ENCODE data around the gene KASH5.
"Not testable (repeated sequence)": the region's sequence is repeated elsewhere in the genome, so short reads cannot be mapped to it uniquely, and the experiment has no call there.

The KASH5 gene

DNA sequence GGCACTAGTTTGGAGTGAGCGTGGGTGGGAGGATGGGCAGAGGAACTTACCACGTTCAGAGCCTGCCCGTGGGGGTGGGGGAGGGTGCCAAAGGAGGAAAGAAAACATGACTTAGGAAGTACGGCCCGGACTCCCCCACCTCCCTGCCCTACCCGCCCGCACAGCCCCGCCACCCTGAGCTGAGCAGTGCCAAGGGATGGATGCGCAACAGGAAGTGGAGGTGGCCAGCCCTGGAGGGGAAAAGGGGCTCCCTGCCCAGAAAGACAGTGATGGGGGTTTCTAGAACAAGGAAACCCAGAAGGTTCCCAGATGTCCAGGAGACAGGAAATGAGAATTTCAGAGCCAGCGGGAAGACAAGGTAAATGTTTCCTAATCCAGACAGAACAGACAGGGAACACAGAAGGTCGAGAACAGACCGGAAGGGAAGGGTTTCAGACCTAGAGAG, 32.1 kb upstream of the KASH5 start:
- no peak overlapping the region for H3K27ac Mint-ChIP-seq
- no peaks in the 10 kb centered on the region for H3K9me3 Mint-ChIP-seq
- H3K36me3 Mint-ChIP-seq (ENCODE audit: low read depth), result no peaks in the 10 kb centered on the region
- peaks cover 36% of the 10 kb centered on the region for H3K27me3 Mint-ChIP-seq (ENCODE audit: low read depth)
- H3K4me3 Mint-ChIP-seq, result no peak overlapping the region
- H3K4me1 Mint-ChIP-seq (ENCODE audit: low read depth), result peaks cover 7% of the 10 kb centered on the region

DNA sequence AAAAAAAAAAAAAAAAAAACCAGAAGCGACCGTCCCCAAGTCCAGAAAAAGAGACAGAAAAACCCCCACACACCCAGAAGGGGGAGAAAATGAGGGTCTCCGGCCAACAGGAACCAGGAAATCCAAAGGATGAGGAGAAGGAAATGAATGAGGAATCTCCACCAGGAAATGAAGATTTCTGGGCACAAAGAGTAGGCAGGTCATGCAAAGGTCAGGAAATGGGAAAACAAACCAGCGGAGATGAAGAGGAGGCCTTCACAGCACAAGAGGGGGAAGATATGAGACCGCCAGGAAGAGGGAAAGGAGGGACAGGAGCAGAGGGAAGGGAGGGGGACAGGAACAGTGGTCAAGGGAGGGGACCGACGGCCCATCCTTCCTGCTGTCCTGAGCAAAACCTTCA, 31.7 kb upstream of the KASH5 start:
- H3K4me1 Mint-ChIP-seq (ENCODE audit: low read depth), result peaks cover 10% of the 10 kb centered on the region
- H3K9me3 Mint-ChIP-seq, result no peaks in the 10 kb centered on the region
- peaks cover 36% of the 10 kb centered on the region for H3K27me3 Mint-ChIP-seq (ENCODE audit: low read depth)
- H3K27ac Mint-ChIP-seq, result no peak overlapping the region
- H3K4me3 Mint-ChIP-seq, result no peak overlapping the region
- no peaks in the 10 kb centered on the region for H3K36me3 Mint-ChIP-seq (ENCODE audit: low read depth)

DNA sequence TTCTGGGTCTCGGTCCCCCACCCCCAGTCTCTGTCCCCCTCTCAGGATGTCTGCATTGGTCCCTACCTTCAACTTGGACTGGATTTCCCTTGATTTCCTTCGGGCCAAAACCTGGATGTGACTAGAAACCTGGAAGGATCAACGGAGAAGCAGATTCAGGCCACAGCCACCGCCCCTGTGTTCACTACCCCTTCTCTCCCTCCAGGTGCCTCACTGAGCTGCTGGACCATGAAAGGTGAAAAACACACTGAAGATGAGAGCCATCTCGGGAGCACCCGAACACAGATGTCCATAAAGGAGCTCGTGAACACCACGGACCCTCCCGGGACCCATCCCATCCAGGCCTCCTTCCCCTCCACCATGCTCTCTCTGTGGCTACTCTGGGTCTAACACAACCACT, 30.9 kb upstream of the KASH5 start:
- Mint-ChIP-seq H3K9me3 (no peaks in the 10 kb centered on the region), H3K4me3 (no peak overlapping the region), H3K27ac (no peak overlapping the region), H3K27me3 (ENCODE audit: low read depth) (peaks cover 36% of the 10 kb centered on the region), H3K36me3 (ENCODE audit: low read depth) (no peaks in the 10 kb centered on the region), H3K4me1 (ENCODE audit: low read depth) (peaks cover 13% of the 10 kb centered on the region)

DNA sequence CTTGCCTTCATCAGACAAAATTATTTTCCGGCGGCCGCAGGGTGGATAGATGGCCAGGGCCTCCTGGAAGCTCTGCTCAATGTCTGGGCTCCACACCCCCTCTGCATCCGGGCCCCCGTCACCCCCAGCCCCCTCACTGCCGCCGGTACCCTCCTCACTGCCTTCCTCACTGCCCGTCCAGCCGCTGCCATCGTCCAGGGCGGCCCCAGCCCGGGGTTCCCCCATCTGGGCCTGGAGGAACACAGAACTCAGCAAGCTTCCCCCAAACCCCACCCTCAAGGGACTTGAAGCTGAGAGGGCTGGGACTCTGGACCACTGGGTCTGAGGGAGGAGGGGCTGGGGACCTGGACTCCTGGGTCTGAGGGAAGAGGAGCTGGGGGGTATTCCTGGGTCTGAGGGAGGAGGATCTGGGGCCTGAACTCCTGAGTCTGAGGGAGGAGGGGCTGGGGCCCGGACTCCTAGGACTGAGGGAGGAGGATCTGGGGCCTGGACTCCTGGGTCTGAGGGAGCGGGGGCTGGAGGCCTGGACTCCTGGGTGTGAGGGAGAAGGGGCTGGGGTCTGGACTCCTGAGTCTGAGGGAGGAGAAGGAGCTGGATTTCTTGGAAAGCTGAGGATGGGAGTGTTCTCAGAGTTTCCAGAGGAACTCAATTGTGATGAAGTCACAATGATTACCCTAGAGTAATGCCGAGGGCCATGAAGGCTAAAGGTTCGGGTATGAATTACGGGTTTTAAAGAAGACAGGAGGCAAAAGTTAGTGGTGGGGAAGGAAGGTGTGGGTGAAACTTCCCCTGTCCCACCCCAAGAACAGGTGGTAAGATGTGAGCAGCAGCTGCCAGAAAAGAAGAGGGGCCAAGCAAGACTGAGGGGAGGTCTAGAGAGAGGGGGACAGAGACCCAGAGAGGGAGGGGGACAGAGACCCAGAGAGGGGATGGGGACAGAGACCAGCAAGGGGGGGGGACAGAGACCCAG, 27.9 kb upstream of the KASH5 start:
- Mint-ChIP-seq H3K27me3 (ENCODE audit: low read depth) (peaks cover 28% of the 10 kb centered on the region), H3K4me1 (ENCODE audit: low read depth) (peaks cover 13% of the 10 kb centered on the region), H3K4me3 (peak overlapping the region; percentile 13), H3K9me3 (no peaks in the 10 kb centered on the region), H3K36me3 (ENCODE audit: low read depth) (no peaks in the 10 kb centered on the region), H3K27ac (no peak overlapping the region)

DNA sequence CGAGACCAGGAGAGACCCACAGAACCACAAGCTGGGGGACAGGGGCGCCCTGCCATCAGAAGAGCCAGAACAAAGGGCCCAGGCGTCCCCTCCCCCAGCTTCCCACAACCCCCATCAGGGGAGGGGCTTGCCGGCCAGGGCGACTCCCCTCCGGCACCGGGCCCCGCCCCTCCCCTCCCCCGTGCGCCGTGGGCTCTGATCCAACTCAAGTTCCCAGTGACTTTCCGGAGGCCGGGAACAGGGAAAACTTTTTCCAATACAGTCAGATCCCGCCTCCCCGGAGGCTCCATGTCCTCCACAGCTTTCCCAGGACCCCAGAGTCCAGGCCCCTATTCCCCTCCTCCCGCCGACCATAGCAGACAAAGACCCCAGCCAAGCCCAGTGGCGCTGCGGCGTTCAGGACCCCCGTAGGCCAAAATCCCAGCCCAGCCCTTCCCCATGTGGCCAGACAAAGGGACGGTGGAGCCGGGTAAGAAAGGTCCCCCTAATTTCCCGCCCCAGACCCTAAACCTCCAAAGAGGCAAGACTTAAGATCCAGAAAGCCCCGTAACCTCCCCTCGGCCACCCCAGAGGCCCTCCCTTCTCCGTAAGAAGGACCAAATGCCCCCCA, 26.5 kb upstream of the KASH5 start:
- peaks cover 8% of the 10 kb centered on the region for H3K4me1 Mint-ChIP-seq (ENCODE audit: low read depth)
- no peaks in the 10 kb centered on the region for H3K36me3 Mint-ChIP-seq (ENCODE audit: low read depth)
- H3K9me3 Mint-ChIP-seq, result no peaks in the 10 kb centered on the region
- H3K27me3 Mint-ChIP-seq (ENCODE audit: low read depth), result peaks cover 20% of the 10 kb centered on the region
- no peak overlapping the region for H3K4me3 Mint-ChIP-seq
- H3K27ac Mint-ChIP-seq, result no peak overlapping the region

DNA sequence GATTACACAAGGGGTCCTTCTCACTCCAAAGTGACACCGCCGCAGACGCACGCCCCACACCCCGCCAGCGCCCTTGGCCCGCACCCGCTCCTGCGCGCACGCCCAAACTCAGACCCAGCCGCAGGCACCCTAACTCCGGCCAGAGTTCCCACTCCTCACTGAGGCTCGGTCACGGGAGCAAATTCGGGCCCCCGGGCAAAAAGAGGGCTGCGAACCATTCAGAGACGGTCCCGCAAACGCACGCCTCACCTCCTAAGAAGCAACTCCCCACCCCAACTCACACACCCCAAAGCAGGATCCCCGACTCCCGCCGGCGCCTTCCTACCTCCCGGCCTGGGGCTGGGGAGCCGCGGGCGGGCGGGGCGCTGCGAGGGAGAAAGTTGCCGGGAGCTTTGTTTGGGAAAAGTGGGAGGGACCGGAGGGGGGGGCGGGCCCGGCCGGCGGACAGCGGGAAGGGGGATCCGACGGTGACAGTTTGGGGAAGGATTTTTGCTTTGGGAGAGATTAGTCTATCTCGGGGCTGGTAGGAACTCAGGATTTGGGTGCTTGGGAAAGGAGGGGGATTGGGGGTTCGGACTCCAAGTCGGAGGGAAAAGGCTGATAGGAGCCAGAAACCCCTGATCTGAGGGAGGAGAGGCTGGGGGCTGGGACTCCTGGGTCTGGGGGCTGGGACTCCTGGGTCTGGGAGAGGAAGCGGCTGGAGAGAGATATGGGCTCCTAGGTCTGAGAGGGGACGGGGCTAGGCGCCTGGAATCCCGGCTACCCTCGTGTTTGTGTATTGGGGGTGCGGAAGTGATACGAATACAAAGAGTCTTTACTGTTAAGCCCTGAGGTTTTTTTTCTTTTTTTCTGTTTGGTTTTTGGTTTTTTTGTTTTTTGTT, 25.8 kb upstream of the KASH5 start, which contains the start of gene TEAD2:
Gene TEAD2 (minus strand): TSS at position 369 of the 881 bp plus-strand sequence. CDS start 2,341 bp downstream, outside the sequence.
- H3K27ac Mint-ChIP-seq, result no peak within 1 kb of the TSS
- H3K27me3 Mint-ChIP-seq (ENCODE audit: low read depth), result peaks cover 18% of the 10 kb centered on the region
- peaks cover 8% of the 10 kb centered on the region for H3K4me1 Mint-ChIP-seq (ENCODE audit: low read depth)
- no peaks in the 10 kb centered on the region for H3K9me3 Mint-ChIP-seq
- no peaks in the 10 kb centered on the region for H3K36me3 Mint-ChIP-seq (ENCODE audit: low read depth)
- H3K4me3 Mint-ChIP-seq, result no peak within 1 kb of the TSS

DNA sequence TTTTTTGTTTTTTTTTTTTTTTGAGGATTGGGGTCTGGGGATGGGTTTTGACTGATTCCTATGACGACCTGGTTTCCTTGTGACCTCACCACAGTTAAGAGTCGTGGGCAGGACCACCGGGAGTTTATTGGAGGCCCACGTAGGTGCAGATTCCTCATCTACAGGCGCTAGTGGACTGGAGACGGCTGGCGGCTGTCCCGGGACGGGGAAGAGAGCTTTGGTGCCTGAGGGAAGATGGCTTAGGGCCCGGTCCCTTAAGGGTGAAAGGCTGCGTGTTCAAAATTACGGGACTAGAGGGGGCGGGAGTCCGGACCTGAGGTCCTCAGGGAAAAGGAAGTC, 25.2 kb upstream of the KASH5 start:
- Mint-ChIP-seq H3K4me3 (no peak overlapping the region), H3K27ac (no peak overlapping the region), H3K27me3 (ENCODE audit: low read depth) (peaks cover 15% of the 10 kb centered on the region), H3K36me3 (ENCODE audit: low read depth) (no peaks in the 10 kb centered on the region), H3K4me1 (ENCODE audit: low read depth) (peaks cover 8% of the 10 kb centered on the region), H3K9me3 (no peaks in the 10 kb centered on the region)

DNA sequence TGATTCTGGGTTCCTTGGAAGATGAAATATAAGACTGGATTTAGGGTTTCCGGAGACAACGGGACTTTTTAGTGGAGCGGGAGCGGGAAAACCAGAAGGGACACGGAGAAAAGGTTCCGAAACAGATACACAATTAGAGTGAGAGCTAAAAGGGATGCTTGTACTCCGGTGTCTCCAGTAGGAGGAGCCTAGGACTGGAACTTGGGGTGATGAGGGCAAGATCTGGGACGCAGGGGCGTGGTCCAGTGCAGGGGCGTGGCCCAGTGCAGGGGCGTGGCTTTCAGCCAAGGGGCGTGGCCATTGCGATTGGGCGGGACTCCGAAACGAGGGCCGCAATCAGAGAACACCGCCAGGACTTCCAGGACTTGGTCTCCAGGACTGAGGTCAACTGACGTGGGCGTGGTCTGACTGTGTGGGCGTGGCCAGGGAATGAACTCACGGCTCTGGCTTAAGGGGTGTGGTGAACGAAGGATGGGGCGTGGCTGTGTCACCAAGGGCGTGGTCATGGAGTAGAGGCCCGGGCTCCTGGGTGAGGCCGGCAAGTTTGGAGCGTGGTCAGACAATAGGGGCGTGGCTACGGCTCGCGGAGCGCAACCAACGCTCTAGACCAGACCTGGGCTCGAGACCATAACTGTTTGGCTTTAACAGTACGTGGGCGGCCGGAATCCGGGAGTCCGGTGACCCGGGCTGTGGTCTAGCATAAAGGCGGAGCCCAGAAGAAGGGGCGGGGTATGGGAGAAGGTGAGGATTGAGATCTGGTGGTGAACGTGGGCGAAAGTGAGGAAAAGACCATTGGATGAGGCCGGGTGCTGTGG, 24.6 kb upstream of the KASH5 start, which contains the start of gene DKKL1:
Gene DKKL1 (plus strand): TSS at position 610 of the 815 bp plus-strand sequence. CDS start 122 bp downstream, at position 732.
- H3K4me1 Mint-ChIP-seq (ENCODE audit: low read depth), result peaks cover 8% of the 10 kb centered on the region
- H3K9me3 Mint-ChIP-seq, result no peaks in the 10 kb centered on the region
- H3K4me3 Mint-ChIP-seq, result no peak within 1 kb of the TSS
- H3K27me3 Mint-ChIP-seq (ENCODE audit: low read depth), result peaks cover 15% of the 10 kb centered on the region
- no peaks in the 10 kb centered on the region for H3K36me3 Mint-ChIP-seq (ENCODE audit: low read depth)
- no peak within 1 kb of the TSS for H3K27ac Mint-ChIP-seq

DNA sequence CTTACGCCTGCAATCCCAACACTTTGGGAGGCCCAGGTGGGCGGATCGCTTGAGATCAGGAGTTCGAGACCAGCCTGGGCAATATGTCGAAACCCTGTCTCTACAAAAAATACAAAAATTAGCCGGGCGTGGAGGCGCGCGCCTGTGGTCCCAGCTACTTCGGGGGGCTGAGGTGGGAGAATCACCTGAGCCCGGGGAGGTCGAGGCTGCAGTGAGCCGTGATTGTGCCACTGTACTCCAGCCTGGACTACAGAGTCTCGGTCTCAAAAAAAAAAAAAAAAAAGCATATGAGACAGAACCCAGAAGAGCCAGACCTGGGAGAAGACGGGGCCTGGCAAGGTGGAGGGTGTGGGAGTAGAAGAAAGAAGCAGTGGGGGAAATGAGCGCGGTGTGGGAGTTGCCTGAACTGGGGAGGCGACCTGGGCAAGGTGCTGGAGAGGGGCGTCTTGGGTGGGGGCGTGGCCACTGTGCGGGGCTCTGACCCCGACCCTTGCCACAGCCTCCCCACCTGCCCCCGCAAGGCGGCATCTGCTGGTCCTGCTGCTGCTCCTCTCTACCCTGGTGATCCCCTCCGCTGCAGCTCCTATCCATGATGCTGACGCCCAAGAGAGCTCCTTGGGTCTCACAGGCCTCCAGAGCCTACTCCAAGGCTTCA, 23.8 kb upstream of the KASH5 start:
- Mint-ChIP-seq H3K4me3 (no peak overlapping the region), H3K9me3 (no peaks in the 10 kb centered on the region), H3K36me3 (ENCODE audit: low read depth) (no peaks in the 10 kb centered on the region), H3K4me1 (ENCODE audit: low read depth) (peaks cover 8% of the 10 kb centered on the region), H3K27ac (no peak overlapping the region), H3K27me3 (ENCODE audit: low read depth) (peaks cover 11% of the 10 kb centered on the region)

DNA sequence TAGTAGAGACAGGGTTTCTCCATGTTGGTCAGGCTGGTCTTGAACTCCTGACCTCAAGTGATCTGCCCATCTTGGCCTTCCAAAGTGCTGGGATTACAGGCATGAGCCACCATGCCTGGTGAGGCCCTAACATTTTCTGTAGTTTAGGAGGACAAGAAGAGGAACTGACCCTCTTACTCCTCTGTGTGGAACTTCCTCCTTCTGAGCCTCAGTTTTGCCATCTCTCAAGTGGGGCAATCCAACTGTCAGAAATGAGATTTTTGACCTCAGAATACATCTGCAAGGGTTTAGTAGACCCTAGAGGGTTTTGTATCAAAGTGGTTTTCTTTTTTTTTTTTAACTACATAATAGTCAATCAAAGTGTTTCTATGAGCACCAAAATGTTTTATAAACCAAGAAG, 21.9 kb upstream of the KASH5 start:
- Mint-ChIP-seq H3K4me1 (ENCODE audit: low read depth) (peaks cover 5% of the 10 kb centered on the region), H3K36me3 (ENCODE audit: low read depth) (peaks cover 2% of the 10 kb centered on the region), H3K4me3 (no peak overlapping the region), H3K27me3 (ENCODE audit: low read depth) (peaks cover 9% of the 10 kb centered on the region), H3K27ac (no peak overlapping the region), H3K9me3 (peaks cover 3% of the 10 kb centered on the region)

DNA sequence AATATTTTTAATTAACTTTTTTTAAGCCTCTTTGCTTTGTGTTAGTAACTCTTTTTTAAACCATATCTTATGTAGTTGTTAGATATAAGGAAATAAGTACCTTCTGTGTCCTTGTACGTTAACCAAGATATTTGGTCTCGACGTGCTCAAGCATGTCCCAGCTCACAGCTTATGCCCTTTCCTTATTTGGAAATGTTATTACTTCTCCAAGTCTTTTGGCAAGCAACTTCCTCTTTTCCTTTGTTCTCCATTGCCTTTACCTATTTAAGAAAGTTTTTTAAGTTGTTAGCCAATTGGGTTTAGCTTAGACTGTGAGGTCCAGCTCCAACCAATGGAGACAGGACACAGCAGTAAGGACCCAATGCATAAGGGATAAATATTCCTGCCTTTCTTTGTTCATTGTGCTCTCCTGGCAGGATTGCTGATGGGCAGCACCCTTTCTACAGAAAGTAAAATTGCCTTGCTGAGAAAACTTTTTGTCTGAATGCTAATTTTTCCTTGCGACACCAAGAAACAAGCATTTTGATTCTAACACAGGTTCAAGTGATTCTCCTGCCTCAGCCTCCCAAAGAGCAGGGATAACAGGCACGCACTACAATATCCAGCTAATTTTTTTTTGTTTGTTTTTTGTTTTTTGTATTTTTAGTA, 19.2 kb upstream of the KASH5 start:
- Mint-ChIP-seq H3K9me3 (peaks cover 3% of the 10 kb centered on the region), H3K4me1 (ENCODE audit: low read depth) (no peaks in the 10 kb centered on the region), H3K36me3 (ENCODE audit: low read depth) (peaks cover 2% of the 10 kb centered on the region), H3K27ac (no peak overlapping the region), H3K27me3 (ENCODE audit: low read depth) (peaks cover 12% of the 10 kb centered on the region), H3K4me3 (no peak overlapping the region)

DNA sequence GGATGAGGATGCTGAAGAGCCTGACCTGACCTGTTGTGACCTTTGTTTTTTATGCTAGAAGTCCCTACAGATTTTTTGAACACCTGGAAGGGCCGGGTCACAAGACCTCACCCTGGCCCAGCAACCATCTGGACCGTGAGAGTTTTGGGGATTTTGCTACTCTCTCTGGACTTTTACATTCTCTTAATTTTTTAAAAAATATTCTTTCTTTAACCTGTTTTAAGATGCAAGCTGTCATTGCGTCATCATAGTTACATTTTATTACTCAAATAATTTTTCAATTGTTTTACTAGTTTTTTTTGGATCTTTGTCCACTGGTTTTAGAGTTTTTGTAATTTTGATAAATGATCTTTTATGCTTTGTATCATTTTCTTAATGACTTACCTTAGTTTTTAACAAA, 16.9 kb upstream of the KASH5 start:
- Mint-ChIP-seq H3K27ac (no peak overlapping the region), H3K36me3 (ENCODE audit: low read depth) (peaks cover 2% of the 10 kb centered on the region), H3K4me3 (no peak overlapping the region), H3K4me1 (ENCODE audit: low read depth) (no peaks in the 10 kb centered on the region), H3K27me3 (ENCODE audit: low read depth) (peaks cover 8% of the 10 kb centered on the region), H3K9me3 (peaks cover 3% of the 10 kb centered on the region)

DNA sequence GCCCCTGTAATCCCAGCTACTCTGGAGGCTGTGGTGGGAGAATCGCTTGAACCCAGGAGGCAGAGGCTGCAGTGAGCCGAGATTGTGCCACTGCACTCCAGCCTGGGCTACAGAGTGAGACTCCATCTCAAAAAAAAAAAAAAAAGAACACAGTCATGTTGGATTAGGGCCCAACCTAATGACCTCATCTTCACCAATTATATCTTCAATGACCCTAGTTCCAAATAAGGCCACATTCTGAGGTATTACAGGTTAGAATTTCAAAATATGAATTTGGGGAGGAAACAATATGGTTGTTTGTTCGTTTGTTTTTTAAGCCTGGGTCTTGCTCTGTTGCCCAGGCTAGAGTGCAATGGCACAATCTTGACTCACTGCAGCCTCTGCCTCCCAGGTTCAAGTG, 14.9 kb upstream of the KASH5 start:
- H3K27me3 Mint-ChIP-seq (ENCODE audit: low read depth); H3K9me3 Mint-ChIP-seq; H3K36me3 Mint-ChIP-seq (ENCODE audit: low read depth); H3K4me1 Mint-ChIP-seq (ENCODE audit: low read depth); H3K27ac Mint-ChIP-seq; H3K4me3 Mint-ChIP-seq: not testable (repeated sequence)
